Progenitor cell of endocrine pancreas (in vitro differentiated cells): ENCODE results near the gene CNDP1. TPM values are rescaled to one million over a fixed set of nuclear protein-coding genes. Genes with fewer than 3 reads are reported as not detected.

Experiments
- DNase-seq: peaks from one replicate; pipeline ENCODE4 v3.0.0; 2021; ENCODE audit warnings: low spot score; ENCODE audit not compliant: unreplicated experiment
- H3K27ac Mint-ChIP-seq: 2 replicates; pipeline ENCODE4 v1.8.0; 2021; ENCODE audit warnings: mild to moderate bottlenecking, moderate library complexity, mixed read lengths
- H3K27me3 Mint-ChIP-seq: 2 replicates; pipeline ENCODE4 v1.8.0; 2021; ENCODE audit warnings: mixed read lengths
- H3K36me3 Mint-ChIP-seq: 2 replicates; pipeline ENCODE4 v1.8.0; 2022; ENCODE audit warnings: mixed read lengths; ENCODE audit not compliant: insufficient read depth
- H3K4me1 Mint-ChIP-seq: 2 replicates; pipeline ENCODE4 v1.8.0; 2021; ENCODE audit warnings: low read depth, mixed read lengths
- H3K4me3 Mint-ChIP-seq: 2 replicates; pipeline ENCODE4 v1.8.0; 2021; ENCODE audit warnings: low read depth, mild to moderate bottlenecking, moderate library complexity, mixed read lengths
- H3K9me3 Mint-ChIP-seq: 2 replicates; pipeline ENCODE4 v1.8.0; 2021; ENCODE audit warnings: low read depth, mixed read lengths
- CTCF ChIP-seq: fragments of 200-600 bp; sonication (generic); IDR thresholded peaks from one replicate; pipeline ENCODE4 v1.5.0; 2021; ENCODE audit warnings: antibody characterized with exemption, mild to moderate bottlenecking; ENCODE audit not compliant: unreplicated experiment
- total RNA-seq: library from RNA; stranded (reverse); gene quantifications from 2 replicates; pipeline ENCODE4 v1.2.1, GENCODE V29; 2021

Gene CNDP1
- total RNA-seq, 1 donor from 2014 or later = 0.38 TPM

GRCh38 chr18:74511823-74512222, 22.5 kb upstream of the CNDP1 start:
- no peak for TF ChIP-seq CTCF
- H3K4me1 Mint-ChIP-seq = peaks cover 20% of the 10 kb centered on the region
- no peaks in the 10 kb centered on the region for H3K9me3 Mint-ChIP-seq
- no peak overlapping the region for H3K4me3 Mint-ChIP-seq
- peaks cover 44% of the 10 kb centered on the region for H3K36me3 Mint-ChIP-seq
- no peaks in the 10 kb centered on the region for H3K27me3 Mint-ChIP-seq
- DNase-seq = no peak
- H3K27ac Mint-ChIP-seq = no peak overlapping the region

- H3K4me1 Mint-ChIP-seq = peaks cover 24% of the 10 kb centered on the region
- no peak for TF ChIP-seq CTCF
- H3K36me3 Mint-ChIP-seq = peaks cover 42% of the 10 kb centered on the region
- no peak overlapping the region for H3K4me3 Mint-ChIP-seq
- peak overlapping the region; percentile 81 for H3K27ac Mint-ChIP-seq
- no peaks in the 10 kb centered on the region for H3K27me3 Mint-ChIP-seq
- no peaks in the 10 kb centered on the region for H3K9me3 Mint-ChIP-seq
- no peak for DNase-seq
Measured at GRCh38 chr18:74512321-74513053, 21.8 kb upstream of the CNDP1 start.

- no peak for TF ChIP-seq CTCF
- Mint-ChIP-seq H3K27me3 (no peaks in the 10 kb centered on the region), H3K4me1 (peaks cover 17% of the 10 kb centered on the region), H3K9me3 (no peaks in the 10 kb centered on the region), H3K4me3 (no peak overlapping the region), H3K27ac (no peak overlapping the region), H3K36me3 (peaks cover 41% of the 10 kb centered on the region)
- DNase-seq = no peak
Measured at GRCh38 chr18:74513149-74513882, 21.0 kb upstream of the CNDP1 start.

GRCh38 chr18:74513883-74514205, 20.5 kb upstream of the CNDP1 start:
- H3K4me3 Mint-ChIP-seq = no peak overlapping the region
- TF ChIP-seq CTCF = no peak
- peaks cover 43% of the 10 kb centered on the region for H3K36me3 Mint-ChIP-seq
- peaks cover 12% of the 10 kb centered on the region for H3K4me1 Mint-ChIP-seq
- H3K27me3 Mint-ChIP-seq = no peaks in the 10 kb centered on the region
- no peak overlapping the region for H3K27ac Mint-ChIP-seq
- no peak for DNase-seq
- no peaks in the 10 kb centered on the region for H3K9me3 Mint-ChIP-seq

DNA sequence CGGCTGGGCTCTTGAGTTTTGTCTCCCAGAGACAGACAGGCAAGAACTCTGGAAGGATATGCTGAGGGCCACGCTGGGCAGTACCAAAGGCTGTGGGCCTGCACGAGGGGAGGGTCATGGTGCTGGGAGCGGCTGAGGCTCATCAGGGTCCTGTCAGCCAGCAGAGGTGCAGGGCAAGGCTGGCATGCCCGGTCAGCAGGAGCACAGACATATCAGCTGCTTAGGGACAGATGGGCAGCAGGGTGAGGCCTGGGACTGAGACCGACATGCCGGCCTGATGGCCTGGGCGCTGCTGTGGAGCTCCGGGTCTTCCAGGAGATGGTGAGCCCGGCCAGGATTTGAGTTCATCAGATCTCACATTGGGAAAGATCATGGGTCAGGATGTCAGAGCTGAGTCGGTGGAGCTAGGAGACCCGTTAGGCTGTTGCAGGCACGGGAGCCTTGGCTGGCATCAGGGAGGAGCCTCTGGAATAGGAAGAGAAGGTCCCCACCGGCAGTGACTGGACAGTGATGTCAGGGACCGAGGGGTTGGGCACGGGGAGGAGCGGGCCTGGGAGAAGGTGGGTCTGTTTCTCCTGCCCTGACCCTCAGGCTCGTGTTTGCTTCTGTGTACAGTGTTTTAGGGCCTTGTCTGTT, 19.3 kb upstream of the CNDP1 start:
- H3K4me3 Mint-ChIP-seq = no peak overlapping the region

More for the DNA sequence above, 19.3 kb upstream of the CNDP1 start:
- DNase-seq = no peak
- no peaks in the 10 kb centered on the region for H3K27me3 Mint-ChIP-seq
- H3K36me3 Mint-ChIP-seq = peaks cover 48% of the 10 kb centered on the region
- H3K4me1 Mint-ChIP-seq = peaks cover 11% of the 10 kb centered on the region
- H3K27ac Mint-ChIP-seq = no peak overlapping the region
- TF ChIP-seq CTCF = no peak
- no peaks in the 10 kb centered on the region for H3K9me3 Mint-ChIP-seq
